Mesenteric fat pad (tissue), 1 donor: Measurements from ENCODE around the gene PON1. TPM values are rescaled to one million over a fixed set of nuclear protein-coding genes. Genes with fewer than 3 reads are reported as not detected.

Experiments used
- DNase-seq: peaks from one replicate; pipeline ENCODE4 v3.0.0-alpha.2; 2020; ENCODE audit warnings: low spot score
- total RNA-seq: library from RNA; stranded (reverse); fragmentation: NEBNext Ultra II Directional; extraction: Animal tissue kit (Norgen Biotek cat#: 25700); gene quantifications from one replicate; pipeline ENCODE4 v1.2.1, GENCODE V29; 2021
- donor health status: DM: yes; HTN: yes; CAD: no.

Gene PON1
- total RNA-seq, 1 donor from 2014 or later, result 0.19 TPM

GRCh38 chr7:95317966-95318365 is 6.4 kb downstream of the PON1 start:
- no peak for DNase-seq

GRCh38 chr7:95317546-95317945 is 6.8 kb downstream of the PON1 start:
- DNase-seq, result no peak

- DNase-seq, result no peak
Measured at GRCh38 chr7:95316588-95316987, 7.7 kb downstream of the PON1 start.

GRCh38 chr7:95312561-95312960 is 11.8 kb downstream of the PON1 start:
- DNase-seq, result no peak

- no peak for DNase-seq
Measured at GRCh38 chr7:95311389-95311788, 12.9 kb downstream of the PON1 start.

- no peak for DNase-seq
Measured at GRCh38 chr7:95309951-95310350, 14.4 kb downstream of the PON1 start.

GRCh38 chr7:95304990-95305389 is 19.3 kb downstream of the PON1 start:
- no peak for DNase-seq

- no peak for DNase-seq
Measured at GRCh38 chr7:95303013-95303905, 21.1 kb downstream of the PON1 start.

- DNase-seq, result no peak
Measured at GRCh38 chr7:95298091-95298490, 26.2 kb downstream of the PON1 start.

- no peak for DNase-seq
Measured at GRCh38 chr7:95297041-95297440, 27.3 kb downstream of the PON1 start.

GRCh38 chr7:95296456-95296855 is 27.9 kb downstream of the PON1 start:
- no peak for DNase-seq

GRCh38 chr7:95295397-95295796 is 28.9 kb downstream of the PON1 start:
- no peak for DNase-seq

- no peak for DNase-seq
Measured at GRCh38 chr7:95290166-95290830, 34.0 kb downstream of the PON1 start.

- no peak for DNase-seq
Measured at GRCh38 chr7:95286096-95286495, 38.2 kb downstream of the PON1 start.

GRCh38 chr7:95279417-95279816 is 44.9 kb downstream of the PON1 start:
- DNase-seq, result no peak

- no peak for DNase-seq
Measured at GRCh38 chr7:95276114-95276513, 48.2 kb downstream of the PON1 start.

- DNase-seq, result no peak
Measured at GRCh38 chr7:95269640-95270039, 54.7 kb downstream of the PON1 start.

- no peak for DNase-seq
Measured at GRCh38 chr7:95267754-95268153, 56.6 kb downstream of the PON1 start.

- no peak for DNase-seq
Measured at GRCh38 chr7:95265634-95266033, 58.7 kb downstream of the PON1 start.

- no peak for DNase-seq
Measured at GRCh38 chr7:95264363-95264891, 59.9 kb downstream of the PON1 start.

GRCh38 chr7:95263785-95264362 is 60.5 kb downstream of the PON1 start:
- no peak for DNase-seq

- DNase-seq, result no peak
Measured at GRCh38 chr7:95262875-95263274, 61.5 kb downstream of the PON1 start.
